ENCODE measurements around the gene CYP4V2. TPM values are rescaled to one million over a fixed set of nuclear protein-coding genes. Genes with fewer than 3 reads are reported as not detected.

CYP4V2 gene
- total RNA-seq, 1 experiment from 2014 or later = 8.6 TPM

DNA sequence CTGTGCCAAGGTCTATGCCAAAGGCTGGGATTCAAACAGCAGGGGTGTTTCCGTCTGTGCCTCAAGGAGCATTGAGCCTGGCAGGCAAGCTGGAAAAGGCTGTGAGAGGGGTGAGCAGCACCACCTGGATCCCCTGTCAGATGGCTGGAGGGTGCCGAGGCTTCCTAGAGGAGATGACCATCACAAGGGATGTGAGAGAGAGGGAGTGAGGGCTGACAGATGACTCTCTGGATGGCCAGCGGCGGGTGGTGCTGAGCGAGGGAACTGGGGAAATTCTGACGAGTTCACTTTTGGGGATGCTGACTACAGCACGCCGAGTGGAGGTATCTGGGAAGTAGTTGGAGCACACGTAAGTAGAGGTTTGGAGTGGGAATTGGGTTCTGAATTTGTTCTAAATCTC is 22.6 kb upstream of the CYP4V2 start:
- H3K79me2 ChIP-seq (ENCODE audit: insufficient read depth, low read length) = no peaks in the 10 kb centered on the region
- ChIA-PET RAD21 (ENCODE audit: low non-redundant PET in 1 of 2, low total read pairs in 2 of 2, uncharacterized antibody in 2 of 2, unreplicated experiment in 2 of 2) (no interaction called here), CTCF (interaction anchor here (0.7 kb wide), 1 partner anchor 8 kb away, joined by 3 read pairs; no protein-coding TSS in a partner anchor), POLR2A (no interaction called here)
- H3K27me3 ChIP-seq (ENCODE audit: insufficient read depth, low read length) = no peaks in the 10 kb centered on the region
- no TSS peak for BruUV-seq (replicated peaks)
- H3K9me3 ChIP-seq (ENCODE audit: control insufficient read depth in 1 of 2, insufficient read depth in 1 of 2, low read depth in 1 of 2, low read length in 2 of 2) = no peaks in the 10 kb centered on the region
- no peak overlapping the region for H2AFZ ChIP-seq (ENCODE audit: low read depth, low read length, poor library complexity, severe bottlenecking)
- no peak overlapping the region for H3K27ac ChIP-seq (ENCODE audit: low read depth, low read length)
- ATAC-seq = no peak
- H3K36me3 ChIP-seq (ENCODE audit: control insufficient read depth in 1 of 2, insufficient read depth in 2 of 2, low read length in 2 of 2) = no peaks in the 10 kb centered on the region
- H3K4me3 ChIP-seq (replicated peaks in 1 of 2; ENCODE audit: low read depth in 1 of 2, low read length in 2 of 2) = no peak overlapping the region
- no peaks in the 10 kb centered on the region for H3K4me1 ChIP-seq (ENCODE audit: control insufficient read depth in 1 of 2, insufficient read depth in 2 of 2, low read length in 2 of 2)
- no peak overlapping the region for H3K9ac ChIP-seq (ENCODE audit: low read length)
- DNase-seq (ENCODE audit: low read depth, low spot score) = no peak
- no peak for TF ChIP-seq ZFX (IDR thresholded peaks at IDR 0.05)
- TF ChIP-seq CBX3 (IDR thresholded peaks at IDR 0.05; ENCODE audit: low read depth) = no peak
- no peak for TF ChIP-seq RAD21 (IDR thresholded peaks at IDR 0.05; ENCODE audit: low read depth)
- TF ChIP-seq, protein P1, sequence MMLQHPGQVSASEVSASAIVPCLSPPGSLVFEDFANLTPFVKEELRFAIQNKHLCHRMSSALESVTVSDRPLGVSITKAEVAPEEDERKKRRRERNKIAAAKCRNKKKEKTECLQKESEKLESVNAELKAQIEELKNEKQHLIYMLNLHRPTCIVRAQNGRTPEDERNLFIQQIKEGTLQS (IDR thresholded peaks at IDR 0.05) = no peak
- TF ChIP-seq EZH2 (IDR thresholded peaks at IDR 0.05) = no peak
- no peak for TF ChIP-seq SP1 (IDR thresholded peaks at IDR 0.05; ENCODE audit: low read depth)
- no peak for TF ChIP-seq SIN3A (IDR thresholded peaks at IDR 0.05; ENCODE audit: low read depth)
- no peak for TF ChIP-seq TCF7L2 (IDR thresholded peaks at IDR 0.05; ENCODE audit: borderline replicate concordance, extremely low read depth, insufficient read depth, insufficient read length)
- TF ChIP-seq ZNF274 (IDR thresholded peaks at IDR 0.05; ENCODE audit: low read depth, low read length) = no peak
- no peak for TF ChIP-seq POLR2AphosphoS5 (IDR thresholded peaks at IDR 0.05; ENCODE audit: low read depth, low read length)
- TF ChIP-seq EGR1 (IDR thresholded peaks at IDR 0.05; ENCODE audit: low read depth) = no peak
- TF ChIP-seq, protein P2, sequence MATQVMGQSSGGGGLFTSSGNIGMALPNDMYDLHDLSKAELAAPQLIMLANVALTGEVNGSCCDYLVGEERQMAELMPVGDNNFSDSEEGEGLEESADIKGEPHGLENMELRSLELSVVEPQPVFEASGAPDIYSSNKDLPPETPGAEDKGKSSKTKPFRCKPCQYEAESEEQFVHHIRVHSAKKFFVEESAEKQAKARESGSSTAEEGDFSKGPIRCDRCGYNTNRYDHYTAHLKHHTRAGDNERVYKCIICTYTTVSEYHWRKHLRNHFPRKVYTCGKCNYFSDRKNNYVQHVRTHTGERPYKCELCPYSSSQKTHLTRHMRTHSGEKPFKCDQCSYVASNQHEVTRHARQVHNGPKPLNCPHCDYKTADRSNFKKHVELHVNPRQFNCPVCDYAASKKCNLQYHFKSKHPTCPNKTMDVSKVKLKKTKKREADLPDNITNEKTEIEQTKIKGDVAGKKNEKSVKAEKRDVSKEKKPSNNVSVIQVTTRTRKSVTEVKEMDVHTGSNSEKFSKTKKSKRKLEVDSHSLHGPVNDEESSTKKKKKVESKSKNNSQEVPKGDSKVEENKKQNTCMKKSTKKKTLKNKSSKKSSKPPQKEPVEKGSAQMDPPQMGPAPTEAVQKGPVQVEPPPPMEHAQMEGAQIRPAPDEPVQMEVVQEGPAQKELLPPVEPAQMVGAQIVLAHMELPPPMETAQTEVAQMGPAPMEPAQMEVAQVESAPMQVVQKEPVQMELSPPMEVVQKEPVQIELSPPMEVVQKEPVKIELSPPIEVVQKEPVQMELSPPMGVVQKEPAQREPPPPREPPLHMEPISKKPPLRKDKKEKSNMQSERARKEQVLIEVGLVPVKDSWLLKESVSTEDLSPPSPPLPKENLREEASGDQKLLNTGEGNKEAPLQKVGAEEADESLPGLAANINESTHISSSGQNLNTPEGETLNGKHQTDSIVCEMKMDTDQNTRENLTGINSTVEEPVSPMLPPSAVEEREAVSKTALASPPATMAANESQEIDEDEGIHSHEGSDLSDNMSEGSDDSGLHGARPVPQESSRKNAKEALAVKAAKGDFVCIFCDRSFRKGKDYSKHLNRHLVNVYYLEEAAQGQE (IDR thresholded peaks at IDR 0.05; ENCODE audit: low read depth) = no peak
- TF ChIP-seq CTCF (IDR thresholded peaks at IDR 0.05 in 2 of 3, conservative IDR thresholded peaks at IDR 0.05 in 1 of 3; ENCODE audit: borderline replicate concordance in 1 of 3, insufficient read depth in 1 of 3, low read depth in 2 of 3, low read length in 2 of 3) = no peak
- no peak for TF ChIP-seq MAX (IDR thresholded peaks at IDR 0.05)
- TF ChIP-seq EZH2phosphoT487 (IDR thresholded peaks at IDR 0.05; ENCODE audit: borderline replicate concordance) = no peak
- H3K9me2 ChIP-seq (ENCODE audit: insufficient read depth) = no peaks in the 10 kb centered on the region
- no peak overlapping the region for H3K4me2 ChIP-seq (ENCODE audit: low read length)
- intact Hi-C loops (cut with micrococcal nuclease) = no loop called here
- H4K20me1 ChIP-seq (ENCODE audit: insufficient read depth) = no peaks in the 10 kb centered on the region

Measured in HCT116 (cell line).